ENCODE results near the gene ST3GAL4. TPM values are rescaled to one million over a fixed set of nuclear protein-coding genes. Genes with fewer than 3 reads are reported as not detected.

ST3GAL4 gene
- total RNA-seq, 4 donors from 2014 or later, result 24.7 to 35.2 (median 28.0) TPM

DNA sequence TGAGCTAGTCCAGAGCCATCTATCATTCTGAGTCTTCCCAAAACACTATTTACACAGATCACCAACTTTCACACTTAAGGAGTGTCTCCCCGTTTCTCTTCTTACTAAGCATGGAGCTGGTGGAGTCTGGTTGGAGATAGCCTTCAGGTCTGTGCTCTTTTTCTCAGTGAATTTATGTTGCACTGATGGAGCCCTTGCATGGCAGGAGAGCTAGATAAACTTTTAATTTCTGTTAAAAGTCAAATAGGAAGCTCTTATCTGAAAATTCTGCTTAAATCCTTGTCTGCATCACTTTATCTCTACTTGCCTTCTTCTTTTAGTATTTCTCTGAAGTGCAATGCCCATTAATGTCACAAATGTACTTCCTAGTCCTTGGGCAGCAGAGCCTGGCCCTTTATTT is 63.4 kb downstream of the ST3GAL4 start:
- no peak for TF ChIP-seq CTCF (IDR thresholded peaks at IDR 0.05; ENCODE audit: low read depth)

- no peak for TF ChIP-seq CTCF (IDR thresholded peaks at IDR 0.05; ENCODE audit: low read depth)
Observed at GRCh38 chr11:126419801-126420697, 64.6 kb downstream of the ST3GAL4 start.

DNA sequence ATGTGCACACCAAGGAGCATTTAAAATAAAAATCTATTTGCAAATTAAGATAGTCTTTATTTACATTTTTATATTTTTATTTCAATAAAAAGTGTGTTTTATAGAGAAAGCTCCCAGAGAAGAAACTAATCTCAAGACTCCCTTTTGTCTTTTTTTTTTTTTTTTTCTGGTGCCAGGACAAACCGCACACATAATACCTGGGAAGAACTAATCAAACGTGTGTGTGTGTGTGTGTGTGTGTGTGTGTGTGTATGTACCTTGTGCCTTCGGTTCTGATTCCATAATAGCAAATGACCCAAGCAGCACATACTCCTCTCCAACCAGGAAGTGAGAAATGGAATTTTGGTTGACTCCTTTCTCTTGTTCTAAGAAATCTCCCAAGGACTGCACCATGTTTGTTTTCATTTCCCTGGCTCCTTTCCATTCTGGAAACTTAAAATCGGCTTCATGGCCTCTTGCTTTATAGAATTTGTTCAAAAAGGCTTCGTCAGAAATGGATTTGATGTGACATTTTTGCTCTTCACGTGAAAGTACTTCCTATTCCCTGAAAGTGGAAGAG is 65.3 kb downstream of the ST3GAL4 start:
- no peak for TF ChIP-seq CTCF (IDR thresholded peaks at IDR 0.05; ENCODE audit: low read depth)

DNA sequence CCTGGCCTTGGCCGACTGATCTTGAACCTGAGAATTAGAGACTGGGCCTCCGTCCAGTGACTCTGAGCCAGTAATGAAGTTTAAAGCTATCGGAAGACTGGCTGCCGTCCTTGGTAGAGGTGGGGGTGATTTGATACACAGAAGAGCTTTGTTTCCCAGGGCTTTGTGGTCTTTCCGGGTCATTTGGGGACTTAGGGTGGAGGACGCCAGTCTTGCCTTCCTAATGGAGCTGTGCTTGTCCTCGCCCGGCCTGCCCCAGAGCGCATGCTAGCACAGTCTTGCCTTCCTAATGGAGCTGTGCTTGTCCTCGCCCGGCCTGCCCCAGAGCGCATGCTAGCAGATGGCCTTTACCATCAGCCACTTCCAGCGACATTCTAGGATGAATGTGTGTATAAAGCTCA is 65.8 kb downstream of the ST3GAL4 start:
- TF ChIP-seq CTCF (IDR thresholded peaks at IDR 0.05; ENCODE audit: low read depth), result no peak

DNA sequence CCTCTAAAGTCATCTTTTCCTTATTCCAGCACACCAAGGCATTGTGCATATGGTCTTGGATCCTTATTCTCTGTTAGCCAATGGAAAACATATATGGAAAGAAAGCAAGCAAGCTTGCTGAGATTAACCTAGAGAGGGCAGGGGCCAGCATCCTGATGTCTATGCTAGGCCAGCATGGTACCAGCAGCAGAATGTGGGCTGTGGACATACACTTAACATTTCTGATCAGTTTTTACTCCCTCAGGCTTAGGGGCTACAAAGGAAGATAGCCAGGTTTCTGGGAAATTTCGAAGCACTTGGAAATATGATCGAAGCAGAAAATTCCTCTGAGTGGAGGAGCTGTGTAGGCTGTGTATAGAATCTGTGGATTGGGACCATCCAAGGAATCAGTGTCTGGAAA is 67.0 kb downstream of the ST3GAL4 start:
- TF ChIP-seq CTCF (IDR thresholded peaks at IDR 0.05; ENCODE audit: low read depth), result no peak

GRCh38 chr11:126423154-126423553 is 67.7 kb downstream of the ST3GAL4 start:
- no peak for TF ChIP-seq CTCF (IDR thresholded peaks at IDR 0.05; ENCODE audit: low read depth)

- no peak for TF ChIP-seq CTCF (IDR thresholded peaks at IDR 0.05; ENCODE audit: low read depth)
Observed at GRCh38 chr11:126423743-126424142, 68.3 kb downstream of the ST3GAL4 start.
